Stimulated activated CD4-positive, alpha-beta T cell treated with anti-CD3 and anti-CD28 coated beads, Interleukin-1b, Interleukin-23, amount 100 ng/mL, for 48 hours (primary cell): Measurements from ENCODE around the gene ZNF574.

Experiments
- DNase-seq: peaks from one replicate; pipeline ENCODE4 v3.0.0-alpha.2; 2020

ZNF574 gene

GRCh38 chr19:42129399-42130253, 53.7 kb downstream of the ZNF574 start:
- no peak for DNase-seq

- no peak for DNase-seq
Observed at GRCh38 chr19:42130254-42130573, 54.2 kb downstream of the ZNF574 start.
